AG09309 (cell line): ENCODE measurements around the gene SMARCC1.

ENCODE experiments used
- DNase-seq: peaks from one replicate; pipeline ENCODE4 v3.0.0-alpha.2; 2010; ENCODE audit warnings: low read depth
- H3K4me3 ChIP-seq: 2 replicates; pipeline ENCODE4 v1.5.1; 2011; ENCODE audit warnings: mild to moderate bottlenecking, low read depth, low read length, moderate library complexity; ENCODE audit not compliant: control insufficient read depth
- TF ChIP-seq, protein P1 (sequence below): IDR thresholded peaks from 2 replicates; pipeline ENCODE4 v1.5.1; 2011; ENCODE audit warnings: mild to moderate bottlenecking, low read depth, low read length, inconsistent platforms; ENCODE audit not compliant: insufficient read depth, control insufficient read depth; ENCODE audit errors: missing control alignments

SMARCC1 gene

DNA sequence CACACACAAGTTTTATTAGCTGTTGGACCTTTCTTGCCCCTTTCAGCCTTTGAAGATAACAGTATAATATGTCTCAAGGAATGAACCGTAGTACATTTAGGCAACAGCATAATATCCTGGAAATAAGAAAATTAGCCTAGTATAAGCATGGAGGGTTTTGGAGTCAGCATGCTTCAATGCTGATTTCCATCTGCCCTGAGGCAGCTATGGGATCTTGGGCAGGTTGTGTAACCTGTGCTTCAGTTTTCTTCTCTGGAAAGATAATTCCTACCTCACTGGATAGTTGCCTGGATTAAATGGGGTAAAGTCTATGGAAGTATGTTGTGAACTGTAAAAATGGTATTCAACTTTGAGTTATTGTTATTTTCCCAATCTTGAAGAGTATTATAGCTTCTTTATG, 22.9 kb upstream of the SMARCC1 start:
- no peak for DNase-seq
- H3K4me3 ChIP-seq, result no peak overlapping the region
- TF ChIP-seq, protein P1, sequence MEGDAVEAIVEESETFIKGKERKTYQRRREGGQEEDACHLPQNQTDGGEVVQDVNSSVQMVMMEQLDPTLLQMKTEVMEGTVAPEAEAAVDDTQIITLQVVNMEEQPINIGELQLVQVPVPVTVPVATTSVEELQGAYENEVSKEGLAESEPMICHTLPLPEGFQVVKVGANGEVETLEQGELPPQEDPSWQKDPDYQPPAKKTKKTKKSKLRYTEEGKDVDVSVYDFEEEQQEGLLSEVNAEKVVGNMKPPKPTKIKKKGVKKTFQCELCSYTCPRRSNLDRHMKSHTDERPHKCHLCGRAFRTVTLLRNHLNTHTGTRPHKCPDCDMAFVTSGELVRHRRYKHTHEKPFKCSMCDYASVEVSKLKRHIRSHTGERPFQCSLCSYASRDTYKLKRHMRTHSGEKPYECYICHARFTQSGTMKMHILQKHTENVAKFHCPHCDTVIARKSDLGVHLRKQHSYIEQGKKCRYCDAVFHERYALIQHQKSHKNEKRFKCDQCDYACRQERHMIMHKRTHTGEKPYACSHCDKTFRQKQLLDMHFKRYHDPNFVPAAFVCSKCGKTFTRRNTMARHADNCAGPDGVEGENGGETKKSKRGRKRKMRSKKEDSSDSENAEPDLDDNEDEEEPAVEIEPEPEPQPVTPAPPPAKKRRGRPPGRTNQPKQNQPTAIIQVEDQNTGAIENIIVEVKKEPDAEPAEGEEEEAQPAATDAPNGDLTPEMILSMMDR, result no peak

DNA sequence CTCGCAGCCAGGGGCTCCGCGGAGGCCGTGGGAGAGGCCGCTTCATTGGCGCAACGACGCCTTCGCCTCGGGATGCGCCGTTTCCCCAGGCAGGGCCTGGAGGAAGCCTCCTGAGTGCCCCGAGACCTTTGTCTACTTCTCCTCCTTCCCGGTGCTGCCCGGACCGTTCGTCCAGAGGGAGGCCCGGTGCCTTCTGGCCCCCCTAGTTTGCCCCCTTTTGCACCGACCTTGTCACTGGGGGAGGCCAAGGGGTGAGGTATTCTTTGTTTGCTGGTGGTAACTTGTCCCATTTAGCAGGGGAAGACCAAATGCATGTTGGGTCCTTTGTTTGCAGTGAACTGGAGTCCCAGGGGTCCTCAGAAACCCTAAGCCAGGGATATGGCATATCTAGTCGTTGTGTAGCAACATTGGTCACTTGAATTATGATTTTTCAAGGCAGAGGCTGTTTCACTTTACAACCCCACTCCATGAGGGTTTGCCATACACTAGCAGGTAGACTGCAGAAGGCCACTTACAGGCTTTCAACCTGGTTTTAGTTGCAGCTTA, 21.9 kb upstream of the SMARCC1 start:
- no peak for DNase-seq
- TF ChIP-seq, protein P1, result no peak
- H3K4me3 ChIP-seq, result peak overlapping the region; percentile 82

DNA sequence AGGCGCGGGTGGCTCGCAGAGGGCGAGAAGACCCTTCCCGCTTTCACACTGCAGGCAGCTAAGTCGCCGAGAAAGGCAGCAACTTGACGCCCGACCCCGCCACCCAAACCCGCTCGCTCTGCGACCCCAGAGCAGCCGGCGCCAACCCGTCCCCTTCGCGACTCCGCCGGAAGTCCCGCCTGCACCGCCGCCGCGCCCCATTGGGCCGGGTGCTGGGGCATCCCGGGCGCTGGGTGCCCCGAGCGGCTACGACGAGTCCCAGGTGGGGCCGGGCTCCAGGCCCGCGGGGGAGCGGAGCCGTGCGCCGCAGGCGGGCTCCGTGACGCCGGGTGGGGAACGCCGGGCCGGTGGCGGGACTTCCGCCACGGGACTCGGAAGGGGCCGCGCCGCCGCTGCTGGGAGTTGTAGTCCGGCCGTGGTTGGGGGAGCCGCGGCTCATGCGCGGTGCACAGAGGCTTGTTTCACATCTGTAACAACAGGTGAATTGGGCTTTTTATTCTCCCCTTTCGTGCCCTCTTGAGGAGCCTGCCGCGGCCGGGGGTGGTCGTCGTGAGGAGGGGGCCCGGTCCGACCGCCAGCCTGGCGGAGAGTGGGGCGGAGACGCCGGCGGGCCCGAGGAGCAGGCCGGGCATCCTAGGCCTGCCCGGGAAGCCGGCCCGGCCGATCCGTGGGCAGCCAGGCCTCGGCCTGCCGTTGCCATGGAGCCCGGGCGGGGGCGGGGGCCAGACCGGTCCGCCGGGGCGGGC, 21.2 kb upstream of the SMARCC1 start, which contains the start of gene DHX30:
Gene DHX30 (plus strand): TSS at position 405 of the 746 bp plus-strand sequence. CDS start 7,546 bp downstream, outside the sequence.
- TF ChIP-seq, protein P1, result no peak
- no peak for DNase-seq
- H3K4me3 ChIP-seq, result peak within 1 kb of the TSS; percentile 82

DNA sequence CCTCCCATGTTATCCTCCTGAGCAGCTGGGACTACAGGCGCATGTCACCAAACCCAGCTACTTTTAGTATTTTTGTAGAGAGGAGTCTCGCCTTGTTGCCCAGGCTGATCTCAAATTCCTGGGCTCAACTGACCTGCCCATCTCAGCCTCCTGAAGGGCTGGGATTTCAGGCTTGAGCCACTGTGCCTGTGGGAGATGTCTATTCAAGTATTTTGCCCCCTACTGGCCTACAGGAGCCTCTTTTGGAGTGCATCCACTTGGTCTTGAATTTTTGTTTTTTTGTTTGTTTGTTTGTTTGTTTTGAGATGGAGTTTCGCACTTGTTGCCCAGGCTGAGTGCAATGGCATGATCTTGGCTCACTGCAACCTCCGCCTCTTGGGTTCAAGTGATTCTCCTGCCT, 18.0 kb upstream of the SMARCC1 start:
- TF ChIP-seq, protein P1, result peak; percentile 39
- DNase-seq, result no peak
- H3K4me3 ChIP-seq, result no peak overlapping the region

DNA sequence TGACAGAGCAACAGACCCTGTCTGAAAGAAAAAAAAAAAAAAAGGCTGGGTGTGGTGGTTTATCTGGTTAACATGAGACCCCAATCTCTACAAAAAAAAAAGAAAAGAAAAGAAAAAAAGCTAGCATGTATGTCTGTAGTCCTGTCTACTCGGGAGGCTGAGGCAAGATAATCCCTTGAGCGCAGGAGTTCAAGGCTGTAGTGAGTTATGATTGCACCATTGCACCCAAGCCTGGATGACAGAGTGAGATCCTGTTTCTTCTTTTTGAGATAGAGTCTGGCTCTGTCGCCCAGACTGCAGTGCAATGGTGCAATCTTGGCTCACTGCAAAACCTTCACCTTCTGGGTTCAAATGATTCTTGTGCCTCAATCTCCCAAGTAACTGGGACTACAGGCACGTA, 12.9 kb upstream of the SMARCC1 start:
- TF ChIP-seq, protein P1, result no peak
- DNase-seq, result no peak
- no peak overlapping the region for H3K4me3 ChIP-seq

DNA sequence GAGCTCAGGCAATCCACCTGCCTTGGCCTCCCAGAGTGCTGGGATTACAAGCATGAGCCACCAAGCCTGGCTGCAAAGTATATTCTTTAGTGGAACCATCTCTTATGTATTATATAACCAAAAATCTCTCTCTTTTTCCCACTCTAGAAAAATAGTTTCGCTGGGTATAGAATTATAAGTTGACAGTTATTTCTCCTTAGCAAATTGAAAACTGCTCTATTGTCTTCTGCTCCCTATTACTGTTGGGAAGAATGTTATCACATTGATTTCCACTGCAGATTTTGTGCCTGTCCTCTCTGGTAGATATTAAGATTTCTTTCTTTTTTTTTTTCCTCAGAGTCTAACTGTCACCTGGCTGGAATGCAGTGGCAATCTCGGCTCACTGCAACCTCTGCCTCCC, 11.0 kb upstream of the SMARCC1 start:
- TF ChIP-seq, protein P1, result no peak
- H3K4me3 ChIP-seq, result no peak overlapping the region
- no peak for DNase-seq
